ENCODE measurements around the gene RNF26.

GRCh38 chr11:119316016-119316728, 18.2 kb upstream of the RNF26 start:
- TF ChIP-seq CTCF (conservative IDR thresholded peaks at IDR 0.05) (no peak), EZH2 (IDR thresholded peaks at IDR 0.05; ENCODE audit: low read depth) (peak; percentile 71; the same call in 1 of the 2 replicates)

Data from PC-9 (cell line).